Upper lobe of right lung (tissue), 1 donor: ENCODE measurements around the gene TEX30. TPM values are rescaled to one million over a fixed set of nuclear protein-coding genes. Genes with fewer than 3 reads are reported as not detected.
A peak's percentile ranks its signal among the peaks of the same experiment; 100 is the strongest.

ENCODE experiments used
- ATAC-seq: fragments of 200-7000 bp; cut with Tn5 transposase; one replicate; pipeline ENCODE4 v1.9.1; 2020; ENCODE audit warnings: mild to moderate bottlenecking, moderate library complexity
- DNase-seq: peaks from one replicate; pipeline ENCODE4 v3.0.0-alpha.2; 2020
- H3K27ac ChIP-seq: fragments of 200-600 bp; one replicate; pipeline ENCODE4 v1.8.0; 2022
- H3K27me3 ChIP-seq: fragments of 200-600 bp; one replicate; pipeline ENCODE4 v1.8.0; 2022; ENCODE audit warnings: mild to moderate bottlenecking
- H3K36me3 ChIP-seq: fragments of 200-600 bp; one replicate; pipeline ENCODE4 v1.8.0; 2022
- H3K4me1 ChIP-seq: fragments of 200-600 bp; one replicate; pipeline ENCODE4 v1.8.0; 2022
- H3K4me3 ChIP-seq: fragments of 200-600 bp; one replicate; pipeline ENCODE4 v1.8.0; 2022; ENCODE audit warnings: mild to moderate bottlenecking
- H3K9me3 ChIP-seq: fragments of 200-600 bp; one replicate; pipeline ENCODE4 v1.8.0; 2022
- CTCF ChIP-seq: fragments of 200-600 bp; IDR thresholded peaks from one replicate; pipeline ENCODE4 v1.8.0; 2022; ENCODE audit warnings: antibody characterized with exemption
- intact Hi-C: fragments of 100-400 bp; cut with DNase I; formaldehyde crosslinking; loops from one replicate; pipeline ENCODE4 v1.11.0; 2022
- long read RNA-seq: library from polyadenylated mRNA; unstranded; transcript quantifications from one replicate; pipeline ENCODE4 v2.0.0, GENCODE V29; 2021
- total RNA-seq: library from RNA; stranded (reverse); fragmentation: NEBNext Ultra II Directional; extraction: Animal tissue kit (Norgen Biotek cat#: 25700); gene quantifications from one replicate; pipeline ENCODE4 v1.2.1, GENCODE V29; 2021
- donor health status: DM: no; HTN: yes; CAD: no; lungs with severe emphysema.

The TEX30 gene
- total RNA-seq = 5.8 TPM
- long read RNA-seq, transcript TEX30-206 (6 exons, 1,165 nt) = major isoform, 5 of 7 reads
- long read RNA-seq, partial matches to known transcripts = 0 of 7 reads
- long read RNA-seq, other reads (novel, unspliced or antisense) = 1 of 7 reads

- H3K36me3 ChIP-seq = no peaks in the 10 kb centered on the region
- TF ChIP-seq CTCF = no peak
- DNase-seq (peak; percentile 93), ATAC-seq (peak; percentile 99)
- no peaks in the 10 kb centered on the region for H3K9me3 ChIP-seq
- H3K4me1 ChIP-seq = peaks cover 5% of the 10 kb centered on the region
- H3K4me3 ChIP-seq = peak within 1 kb of the TSS; percentile 73
- peak within 1 kb of the TSS; percentile 67 for H3K27ac ChIP-seq
- H3K27me3 ChIP-seq = no peaks in the 10 kb centered on the region
- intact Hi-C loops = no loop called here
Measured at GRCh38 chr13:102773441-102774213, at the start of gene TEX30. Gene TEX30 (minus strand): TSS chr13:102773786. CDS start chr13:102770026, 3,760 bp downstream.

- DNase-seq (no peak), ATAC-seq (no peak)
- intact Hi-C loops = no loop called here
- Histone ChIP-seq H3K4me3 (no peak overlapping the region), H3K4me1 (no peaks in the 10 kb centered on the region), H3K27ac (no peak overlapping the region), H3K27me3 (no peaks in the 10 kb centered on the region), H3K36me3 (peaks cover 44% of the 10 kb centered on the region), H3K9me3 (no peaks in the 10 kb centered on the region)
- TF ChIP-seq CTCF = no peak
Measured at GRCh38 chr13:102817907-102818306, 44.3 kb upstream of the TEX30 start.

GRCh38 chr13:102817241-102817640 lies 43.7 kb upstream of the TEX30 start:
- no peak overlapping the region for H3K27ac ChIP-seq
- peaks cover 37% of the 10 kb centered on the region for H3K36me3 ChIP-seq
- H3K4me3 ChIP-seq = no peak overlapping the region
- no peaks in the 10 kb centered on the region for H3K27me3 ChIP-seq
- ATAC-seq (no peak), DNase-seq (no peak)
- intact Hi-C loops = no loop called here
- H3K4me1 ChIP-seq = no peaks in the 10 kb centered on the region
- no peak for TF ChIP-seq CTCF
- H3K9me3 ChIP-seq = no peaks in the 10 kb centered on the region

GRCh38 chr13:102816708-102817107 lies 43.1 kb upstream of the TEX30 start:
- H3K36me3 ChIP-seq = peaks cover 32% of the 10 kb centered on the region
- no peak overlapping the region for H3K4me3 ChIP-seq
- H3K27ac ChIP-seq = no peak overlapping the region
- DNase-seq (no peak), ATAC-seq (no peak)
- intact Hi-C loops = no loop called here
- TF ChIP-seq CTCF = no peak
- no peaks in the 10 kb centered on the region for H3K9me3 ChIP-seq
- H3K27me3 ChIP-seq = no peaks in the 10 kb centered on the region
- H3K4me1 ChIP-seq = no peaks in the 10 kb centered on the region

GRCh38 chr13:102815788-102816187 lies 42.2 kb upstream of the TEX30 start:
- ATAC-seq (no peak), DNase-seq (no peak)
- intact Hi-C loops = no loop called here
- no peak for TF ChIP-seq CTCF
- Histone ChIP-seq H3K27ac (no peak overlapping the region), H3K9me3 (no peaks in the 10 kb centered on the region), H3K36me3 (peaks cover 23% of the 10 kb centered on the region), H3K27me3 (no peaks in the 10 kb centered on the region), H3K4me1 (no peaks in the 10 kb centered on the region), H3K4me3 (no peak overlapping the region)
